DMS153 treated with DMSO at 0.1 percent for 48 hours (cell line): ENCODE data around the gene CTSL.
"Not testable (repeated sequence)": the region's sequence is repeated elsewhere in the genome, so short reads cannot be mapped to it uniquely, and the experiment has no call there.

ENCODE experiments used
- DNase-seq: peaks from one replicate; lab custom pipeline; 2025; ENCODE audit not compliant: unreplicated experiment; lab: John Stamatoyannopoulos, UW

Gene CTSL

GRCh38 chr9:87718852-87719612 is 6.9 kb upstream of the CTSL start:
- no peak for DNase-seq

DNA sequence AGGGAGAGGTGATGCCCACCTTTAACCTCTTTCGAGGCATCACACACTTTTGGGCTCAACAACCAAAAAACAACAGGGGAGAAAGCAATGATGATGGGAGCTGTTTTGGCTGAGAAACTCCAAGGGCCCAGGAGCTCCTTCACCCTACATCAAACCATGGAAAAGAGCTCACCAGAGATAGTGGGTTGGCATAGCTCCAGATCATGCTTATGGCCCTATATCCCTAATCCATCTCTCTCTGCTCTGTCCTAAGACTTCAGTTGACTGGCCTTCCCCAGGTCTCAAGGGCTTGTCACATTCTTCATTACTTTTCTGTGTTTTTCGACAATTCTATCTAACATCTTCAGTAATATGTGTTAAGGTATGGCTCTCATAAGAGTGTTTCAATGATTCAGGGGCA is 5.7 kb upstream of the CTSL start:
- DNase-seq, result no peak

GRCh38 chr9:87722393-87723088 is 3.4 kb upstream of the CTSL start:
- no peak for DNase-seq

DNA sequence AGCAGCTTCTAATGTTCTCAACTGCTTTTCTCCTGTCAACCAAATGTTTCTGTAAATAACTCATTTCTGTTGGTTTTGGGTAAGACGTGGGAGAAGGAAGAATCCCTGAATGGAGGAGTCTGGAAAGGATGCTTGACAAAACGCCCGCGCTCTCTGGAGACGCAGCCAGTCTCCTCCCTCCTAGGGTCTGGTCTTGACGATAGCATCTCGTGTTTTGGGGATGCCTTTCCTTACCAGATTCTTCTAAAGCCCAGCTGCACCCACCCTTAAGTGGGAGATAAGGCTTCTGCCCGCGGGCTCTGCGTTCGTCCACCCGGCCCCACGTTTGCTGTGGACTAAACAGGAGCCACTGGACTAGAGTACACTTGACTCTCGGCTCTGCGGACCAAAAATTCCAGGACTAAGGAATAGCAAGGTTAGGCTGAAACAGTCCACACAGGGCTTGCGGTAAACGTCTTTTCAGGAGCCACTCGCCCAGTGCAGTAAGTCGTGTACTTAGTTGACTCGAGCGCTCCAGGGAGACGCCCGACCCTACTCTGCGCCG is 491 bp upstream of the CTSL start:
- no peak for DNase-seq

- DNase-seq, result no peak
Observed at GRCh38 chr9:87729246-87729645, 3.3 kb downstream of the CTSL start.

GRCh38 chr9:87731321-87731720 is 5.4 kb downstream of the CTSL start:
- no peak for DNase-seq

DNA sequence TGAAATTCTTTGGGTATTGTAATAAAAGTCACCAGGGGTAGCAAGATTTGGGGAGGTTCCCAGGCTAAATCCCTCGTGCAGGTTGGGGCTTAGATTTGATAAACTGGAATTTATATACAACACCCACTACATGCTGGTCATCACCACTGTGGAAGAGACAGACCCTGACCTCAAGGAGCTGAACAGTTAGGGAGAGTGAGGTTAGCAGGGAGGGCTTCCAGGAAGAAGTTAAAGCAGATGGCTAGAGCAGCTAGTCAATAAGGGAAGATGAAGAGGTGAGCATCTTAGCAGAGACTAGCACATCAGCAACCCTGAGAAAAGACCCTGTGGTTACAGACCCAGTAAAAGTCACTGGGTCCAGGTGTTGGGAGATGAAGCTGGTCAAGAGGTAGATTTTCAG is 6.4 kb downstream of the CTSL start:
- DNase-seq, result no peak

DNA sequence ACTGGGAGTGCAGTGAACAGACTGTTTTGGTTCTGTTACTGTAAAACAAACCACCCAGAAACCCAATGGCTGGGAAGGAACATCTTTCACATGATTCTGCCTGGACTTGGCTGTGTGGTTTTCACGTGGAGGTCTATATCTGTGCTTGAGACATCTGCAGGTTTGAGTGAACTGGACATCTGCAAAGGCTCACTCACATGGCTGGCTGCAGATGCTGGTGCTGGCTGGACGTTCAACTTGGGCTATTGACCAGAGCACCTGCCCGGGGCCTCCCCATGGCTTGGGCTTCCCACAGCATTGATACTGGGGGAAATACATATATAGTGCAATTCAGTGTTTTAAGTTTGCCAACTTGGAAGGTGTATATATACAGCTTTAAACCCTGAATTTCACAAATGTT is 6.8 kb downstream of the CTSL start:
- DNase-seq, result no peak

DNA sequence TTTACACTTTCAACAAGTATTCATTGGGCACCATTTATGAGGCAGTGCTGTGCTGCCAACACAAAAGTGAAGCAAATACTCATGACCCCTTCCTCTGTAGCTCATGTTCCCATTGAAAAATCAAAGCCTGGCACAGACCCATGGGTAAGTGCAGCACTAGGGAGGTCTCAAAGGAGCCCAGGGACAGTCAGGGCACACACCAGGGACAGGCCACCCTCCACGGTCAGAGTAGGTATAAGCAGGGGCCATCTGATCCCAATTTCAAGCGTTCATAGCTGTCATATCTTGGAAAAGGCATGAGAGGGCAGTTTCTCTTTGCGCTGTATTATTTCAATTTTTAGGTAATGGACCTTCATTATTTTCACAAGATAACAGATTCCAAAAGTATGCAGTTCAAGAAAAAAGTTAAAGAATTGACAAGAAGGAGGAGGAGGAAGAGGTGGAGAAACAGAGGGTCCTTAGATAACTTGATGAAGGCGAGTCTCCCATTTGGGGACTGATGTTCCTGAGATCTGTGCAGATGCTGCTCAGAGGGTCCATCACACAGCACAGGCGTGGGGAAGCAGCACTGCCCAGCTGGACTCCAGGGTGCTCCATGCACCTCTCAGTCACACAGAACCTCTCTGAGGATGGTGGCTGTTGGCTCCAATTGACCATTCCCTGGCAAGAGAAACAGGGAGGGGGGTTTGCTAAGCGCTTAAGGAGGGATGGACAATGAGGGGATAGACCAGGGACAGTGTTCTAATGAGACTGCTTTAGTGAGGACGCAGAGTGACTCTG is 7.5 kb downstream of the CTSL start:
- no peak for DNase-seq

DNA sequence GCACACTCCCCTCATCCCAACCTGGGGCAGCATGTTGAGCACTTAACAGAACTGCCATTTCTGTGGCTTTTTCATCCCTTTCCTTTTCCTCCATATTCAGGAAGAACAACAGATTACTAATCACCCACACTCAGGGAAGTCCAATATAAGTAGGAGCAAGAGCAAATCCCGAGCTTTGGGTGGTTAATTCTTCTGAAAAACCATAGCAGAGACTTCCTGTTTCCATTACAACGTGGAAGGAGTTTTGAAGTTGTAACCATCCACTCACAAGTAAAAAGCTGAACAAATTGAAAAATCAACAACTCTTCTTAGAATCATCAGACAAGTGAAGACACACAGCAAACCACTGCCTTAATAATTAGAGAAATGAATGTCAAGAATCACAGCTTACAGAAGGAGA is 8.2 kb downstream of the CTSL start:
- DNase-seq, result no peak

DNA sequence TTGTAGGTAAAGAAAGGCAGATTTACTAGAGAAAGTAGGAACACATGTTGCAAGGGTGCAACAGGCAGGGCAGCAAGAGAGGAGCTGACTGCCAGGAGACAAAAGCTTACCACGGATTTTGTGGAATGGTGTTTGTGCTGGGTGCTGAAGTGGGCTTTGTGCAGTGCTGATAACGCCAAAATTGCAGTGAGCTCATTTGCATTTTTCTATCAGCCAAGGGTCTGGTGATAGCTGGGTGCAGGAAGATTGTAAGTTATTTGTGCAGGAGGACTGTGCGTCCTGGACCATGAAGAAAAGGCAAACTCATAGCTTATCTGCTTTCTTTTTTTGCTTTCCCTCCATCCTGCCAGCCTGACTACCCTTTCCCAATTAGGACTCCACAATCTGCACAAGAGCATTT is 13.6 kb downstream of the CTSL start:
- DNase-seq, result no peak

- DNase-seq, result no peak
Observed at GRCh38 chr9:87740209-87740608, 14.3 kb downstream of the CTSL start.

- no peak for DNase-seq
Observed at GRCh38 chr9:87741326-87741725, 15.4 kb downstream of the CTSL start.

DNA sequence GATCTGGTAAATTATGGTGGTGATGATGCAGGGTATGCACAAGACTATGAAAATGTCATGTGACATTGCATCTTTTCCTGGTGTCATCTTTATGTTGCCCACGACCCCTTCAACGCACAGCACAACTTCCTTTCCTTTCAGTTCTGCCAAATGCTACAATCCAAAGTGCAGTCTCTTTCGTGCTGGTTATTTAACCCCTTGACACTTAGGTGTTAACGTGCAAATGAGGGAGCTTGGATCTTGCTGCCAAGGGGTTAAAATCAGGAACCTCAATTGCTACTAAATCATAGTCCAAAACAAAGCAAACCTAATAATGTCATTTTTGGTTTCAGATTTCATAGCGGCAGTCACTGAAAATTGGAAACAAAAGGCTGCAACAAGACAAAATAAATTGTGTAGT is 16.0 kb downstream of the CTSL start:
- no peak for DNase-seq

DNA sequence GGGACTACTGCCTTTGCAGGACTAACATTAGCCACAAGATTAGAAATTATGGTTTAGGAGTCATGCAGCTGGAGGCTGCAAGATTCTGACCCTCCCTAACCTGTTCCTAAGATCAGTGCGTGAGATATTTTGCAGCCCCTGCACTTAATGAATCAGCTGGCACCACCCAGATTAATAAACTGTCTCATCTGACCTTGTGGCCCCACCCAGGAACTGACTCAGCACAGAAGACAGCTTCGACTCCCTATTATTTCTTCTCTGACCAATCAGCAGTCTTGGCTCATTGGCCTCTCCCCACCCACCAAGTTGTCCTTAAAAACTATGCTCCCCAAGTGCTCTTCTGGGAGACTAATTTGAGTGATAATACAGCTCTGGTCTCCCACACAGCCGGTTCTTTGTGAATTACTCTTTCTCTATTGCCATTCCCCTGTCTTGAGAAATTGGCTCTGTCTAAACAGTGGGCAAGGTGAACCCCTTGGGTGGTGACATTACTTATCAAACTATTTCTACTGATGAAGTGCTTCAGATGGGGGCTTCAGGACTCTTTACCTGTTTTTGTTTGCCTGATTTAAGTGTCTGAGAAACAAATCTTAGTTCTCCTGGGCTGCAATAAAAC is 17.0 kb downstream of the CTSL start:
- no peak for DNase-seq

GRCh38 chr9:87744247-87744646 is 18.3 kb downstream of the CTSL start:
- not testable (repeated sequence) for DNase-seq

- DNase-seq, result no peak
Observed at GRCh38 chr9:87746186-87746585, 20.3 kb downstream of the CTSL start.

- no peak for DNase-seq
Observed at GRCh38 chr9:87748881-87749280, 23.0 kb downstream of the CTSL start.

- no peak for DNase-seq
Observed at GRCh38 chr9:87749335-87750035, 23.6 kb downstream of the CTSL start.

GRCh38 chr9:87750726-87751125 is 24.8 kb downstream of the CTSL start:
- DNase-seq, result no peak

DNA sequence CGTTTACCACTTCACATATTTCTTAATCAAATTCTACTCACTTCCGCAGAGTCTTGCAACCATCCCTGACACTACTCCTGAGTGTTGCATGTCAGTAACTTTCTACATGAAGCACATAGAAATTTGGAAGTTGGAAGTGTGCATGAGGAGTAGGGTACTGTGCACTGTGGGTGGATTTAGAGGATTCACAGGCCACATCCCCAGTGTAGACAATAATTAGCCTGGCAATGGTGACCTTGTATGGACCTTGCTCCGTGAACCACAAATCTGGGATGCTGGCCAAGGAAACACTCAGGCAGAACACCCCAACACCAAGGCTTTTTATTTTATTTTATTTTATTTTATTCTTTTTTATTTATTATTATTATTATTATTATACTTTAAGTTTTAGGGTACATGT is 25.5 kb downstream of the CTSL start:
- no peak for DNase-seq
